ENCODE data around the gene RNPC3. TPM values are rescaled to one million over a fixed set of nuclear protein-coding genes. Genes with fewer than 3 reads are reported as not detected.

Gene RNPC3
- total and polyA plus RNA-seq, 2 experiments from 2014 or later: 13.4 to 38.2 TPM

GRCh38 chr1:103516283-103516682 is 9.2 kb upstream of the RNPC3 start:
- Histone ChIP-seq H3K4me2 (no peak overlapping the region), H3K27me3 (ENCODE audit: insufficient read depth) (no peaks in the 10 kb centered on the region), H3K4me1 (ENCODE audit: insufficient read depth) (no peaks in the 10 kb centered on the region), H3K9me2 (ENCODE audit: insufficient read depth) (no peaks in the 10 kb centered on the region), H3K79me2 (replicated peaks; ENCODE audit: insufficient read depth) (no peaks in the 10 kb centered on the region), H3K36me3 (ENCODE audit: insufficient read depth) (no peaks in the 10 kb centered on the region), H4K20me1 (replicated peaks; ENCODE audit: insufficient read depth) (no peaks in the 10 kb centered on the region), H3F3A (replicated peaks; ENCODE audit: low read depth) (no peaks in the 10 kb centered on the region), H2AFZ (no peak overlapping the region), H3K4me3 (no peak overlapping the region), H3K27ac (ENCODE audit: low read depth) (no peak overlapping the region)
- Mint-ChIP-seq H3K4me3 (no peak overlapping the region), H3K27ac (no peak overlapping the region), H3K36me3 (ENCODE audit: low read depth) (peaks cover 8% of the 10 kb centered on the region; the same call in 2 of the 3 replicates), H3K9me3 (no peaks in the 10 kb centered on the region), H3K27me3 (ENCODE audit: insufficient read depth, low read depth, poor library complexity) (peaks cover 2% of the 10 kb centered on the region), H3K4me1 (peaks cover 3% of the 10 kb centered on the region; the same call in 1 of the 3 replicates)
- DNase-seq (ENCODE audit: low spot score) (no peak), ATAC-seq (no peak)
- TF ChIP-seq REST (IDR thresholded peaks at IDR 0.05; ENCODE audit: unreplicated experiment) (no peak), ZNF331 (CRISPR knock-in tag; IDR thresholded peaks at IDR 0.05; ENCODE audit: low read depth) (no peak), EZH2phosphoT487 (IDR thresholded peaks at IDR 0.05; ENCODE audit: unreplicated experiment) (no peak), POLR2AphosphoS5 (IDR thresholded peaks at IDR 0.05; ENCODE audit: low read depth) (no peak), ZNF114 (CRISPR knock-in tag; IDR thresholded peaks at IDR 0.05) (no peak), EZH2 (IDR thresholded peaks at IDR 0.05; ENCODE audit: low read depth, unreplicated experiment) (no peak), ETS1 (IDR thresholded peaks at IDR 0.05) (no peak), CTCF (conservative IDR thresholded peaks at IDR 0.05; ENCODE audit: low read depth in 2 of 2) (no peak), NANOG (IDR thresholded peaks at IDR 0.05; ENCODE audit: borderline replicate concordance) (no peak), STAT1 (IDR thresholded peaks at IDR 0.05; ENCODE audit: unreplicated experiment) (no peak), JUNB (IDR thresholded peaks at IDR 0.05; ENCODE audit: unreplicated experiment) (no peak), CREB1 (CRISPR knock-in tag; IDR thresholded peaks at IDR 0.05; ENCODE audit: low read depth) (no peak), ZNF462 (CRISPR knock-in tag; IDR thresholded peaks at IDR 0.05) (no peak)
